ENCODE data around the gene ZNF268. TPM values are rescaled to one million over a fixed set of nuclear protein-coding genes. Genes with fewer than 3 reads are reported as not detected.

The ZNF268 gene
- polyA plus RNA-seq, 1 of the 3 experiments (the other 2 are of a cell fraction) = 5.2 TPM

GRCh38 chr12:133225527-133225926, 44.2 kb downstream of the ZNF268 start:
- no peak for DNase-seq
- Histone ChIP-seq H3K27me3 (ENCODE audit: insufficient read depth) (no peaks in the 10 kb centered on the region), H3K9ac (no peak overlapping the region), H3K4me2 (no peak overlapping the region), H3K9me3 (no peaks in the 10 kb centered on the region), H3K79me2 (ENCODE audit: insufficient read depth) (no peaks in the 10 kb centered on the region), H3K36me3 (replicated peaks in 1 of 2; ENCODE audit: control insufficient read depth in 1 of 2, insufficient read depth in 2 of 2, low read length in 1 of 2) (no peaks in the 10 kb centered on the region), H3K9me2 (no peaks in the 10 kb centered on the region), H3F3A (replicated peaks; ENCODE audit: insufficient read depth) (no peaks in the 10 kb centered on the region), H3K4me3 (ENCODE audit: low read depth in 2 of 2, low read length in 1 of 2) (no peak overlapping the region), H2AFZ (ENCODE audit: low read depth) (no peak overlapping the region), H4K20me1 (ENCODE audit: insufficient read depth) (no peaks in the 10 kb centered on the region), H3K27ac (ENCODE audit: low read depth in 2 of 2, low read length in 1 of 2) (no peak overlapping the region), H3K4me1 (ENCODE audit: control insufficient read depth in 1 of 2, insufficient read depth in 2 of 2, low read depth in 1 of 2, low read length in 1 of 2) (no peaks in the 10 kb centered on the region)
- ChIA-PET CTCF (no interaction called here), POLR2A (no interaction called here)
- WGBS (ENCODE audit: low lambda C conversion rate) = 4% methylated on average over 3 of the region's 4 CpGs
- TF ChIP-seq USF2 (IDR thresholded peaks at IDR 0.05; ENCODE audit: borderline replicate concordance, low read depth, low read length) (no peak), RFX5 (IDR thresholded peaks at IDR 0.05; ENCODE audit: low read length) (no peak), ZBTB33 (IDR thresholded peaks at IDR 0.05; ENCODE audit: borderline replicate concordance, low read depth) (no peak), MEF2A (IDR thresholded peaks at IDR 0.05; ENCODE audit: borderline replicate concordance, low read depth) (no peak), RXRA (IDR thresholded peaks at IDR 0.05; ENCODE audit: borderline replicate concordance, low read depth) (no peak), SIN3A (IDR thresholded peaks at IDR 0.05; ENCODE audit: borderline replicate concordance, low read depth, low read length) (no peak)

GRCh38 chr12:133226690-133227089, 45.4 kb downstream of the ZNF268 start:
- H2AFZ ChIP-seq (ENCODE audit: low read depth) = no peak overlapping the region
- H3K9me2 ChIP-seq = no peaks in the 10 kb centered on the region
- H4K20me1 ChIP-seq (ENCODE audit: insufficient read depth) = no peaks in the 10 kb centered on the region
- H3K9ac ChIP-seq = no peak overlapping the region
- no peaks in the 10 kb centered on the region for H3K9me3 ChIP-seq
- H3K27me3 ChIP-seq (ENCODE audit: insufficient read depth) = no peaks in the 10 kb centered on the region
- ChIA-PET CTCF (no interaction called here), POLR2A (no interaction called here)
- no peak overlapping the region for H3K4me3 ChIP-seq (ENCODE audit: low read depth in 2 of 2, low read length in 1 of 2)
- DNase-seq = no peak
- no peaks in the 10 kb centered on the region for H3K4me1 ChIP-seq (ENCODE audit: control insufficient read depth in 1 of 2, insufficient read depth in 2 of 2, low read depth in 1 of 2, low read length in 1 of 2)
- no peak for TF ChIP-seq YY1 (IDR thresholded peaks at IDR 0.05; ENCODE audit: low read depth)
- no peak for TF ChIP-seq FOXJ3 (CRISPR knock-in tag; IDR thresholded peaks at IDR 0.05)
- TF ChIP-seq RFX5 (IDR thresholded peaks at IDR 0.05; ENCODE audit: low read length) = no peak
- no peak for TF ChIP-seq ZBTB33 (IDR thresholded peaks at IDR 0.05; ENCODE audit: borderline replicate concordance, low read depth)
- TF ChIP-seq IRF3 (IDR thresholded peaks at IDR 0.05; ENCODE audit: low read depth, low read length) = no peak
- WGBS (ENCODE audit: low lambda C conversion rate) = 2% methylated on average over 4 of the region's 8 CpGs
- no peaks in the 10 kb centered on the region for H3F3A ChIP-seq (replicated peaks; ENCODE audit: insufficient read depth)
- no peaks in the 10 kb centered on the region for H3K36me3 ChIP-seq (replicated peaks in 1 of 2; ENCODE audit: control insufficient read depth in 1 of 2, insufficient read depth in 2 of 2, low read length in 1 of 2)
- no peak overlapping the region for H3K4me2 ChIP-seq
- H3K79me2 ChIP-seq (ENCODE audit: insufficient read depth) = no peaks in the 10 kb centered on the region
- H3K27ac ChIP-seq (ENCODE audit: low read depth in 2 of 2, low read length in 1 of 2) = no peak overlapping the region

All from SK-N-SH (cell line).